Thoracic aorta (tissue), 2 donors: ENCODE results near the gene GRK2. TPM values are rescaled to one million over a fixed set of nuclear protein-coding genes. Genes with fewer than 3 reads are reported as not detected.

Source experiments
- ATAC-seq: fragments of 150-250 bp; one replicate; pipeline ENCODE4 v1.8.0; 2017; ENCODE audit warnings: low read depth; ENCODE audit not compliant: insufficient number of reproducible peaks, low FRiP score
- DNase-seq: peaks from one replicate; pipeline ENCODE4 v3.0.0-alpha.2; 2020; ENCODE audit warnings: low spot score
- H3K27ac ChIP-seq, 2 donors: fragments of 200-600 bp; sonication (generic); 1 replicate in 1 of 2; 2 replicates in 1 of 2; pipeline ENCODE4 v1.5.1; 2016; ENCODE audit warnings: mild to moderate bottlenecking in 2 of 2, moderate library complexity in 2 of 2
- H3K27me3 ChIP-seq: fragments of 200-600 bp; sonication (generic); replicated peaks from 2 replicates; pipeline ENCODE4 v1.6.0; 2016; ENCODE audit warnings: mild to moderate bottlenecking; ENCODE audit not compliant: insufficient read depth
- H3K36me3 ChIP-seq: fragments of 200-600 bp; sonication (generic); one replicate; pipeline ENCODE4 v1.5.1; 2016
- H3K4me1 ChIP-seq, 2 donors: fragments of 200-600 bp; sonication (generic); 1 replicate in 1 of 2; 2 replicates in 1 of 2; pipeline versions ENCODE4 v1.5.1 to v1.6.0; 2016; ENCODE audit warnings: low read depth in 2 of 2, mild to moderate bottlenecking in 1 of 2; ENCODE audit not compliant: control insufficient read depth in 1 of 2
- H3K4me3 ChIP-seq: fragments of 200-600 bp; sonication (generic); 2 replicates; pipeline ENCODE4 v1.5.1; 2016; ENCODE audit warnings: mild to moderate bottlenecking
- H3K9me3 ChIP-seq: fragments of 200-600 bp; sonication (generic); 2 replicates; pipeline ENCODE4 v1.5.1; 2016
- total RNA-seq, 2 donors: library from RNA; depleted of rRNA; stranded (reverse); fragments of >200 nt; gene quantifications; one replicate each; pipeline versions ENCODE4 v1.1.0 to v1.2.3, GENCODE V29; 2016
- TF ChIP-seq, protein P1 (sequence below): fragments of 200-600 bp; sonication (generic); IDR thresholded peaks from one replicate; pipeline ENCODE4 v1.5.1; 2019; ENCODE audit warnings: antibody characterized with exemption

The GRK2 gene
- total RNA-seq, 2 donors from 2014 or later: 72.8 to 85.2 TPM

DNA sequence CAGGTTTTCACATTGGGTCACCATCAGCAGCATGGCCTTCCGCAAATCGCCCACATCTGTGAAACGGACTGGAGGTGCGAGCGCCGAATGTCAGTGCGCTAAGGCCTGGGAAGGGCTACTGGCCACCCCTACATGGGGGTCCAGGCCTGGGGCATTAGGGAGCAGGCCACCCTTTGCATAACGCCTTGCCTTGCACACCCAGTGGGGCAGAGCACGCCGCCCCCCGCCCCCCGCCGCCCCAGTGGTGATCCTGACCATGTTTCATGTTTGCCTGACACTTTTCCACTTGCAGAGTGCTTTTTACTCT lies 2.6 kb downstream of the GRK2 start:
- Histone ChIP-seq H3K4me1 (peaks cover 61 to 78% of the 10 kb centered on the region in 2 donors), H3K9me3 (no peaks in the 10 kb centered on the region), H3K4me3 (peak overlapping the region; percentile 90), H3K27ac (peak overlapping the region; percentile 56 to 74), H3K36me3 (no peaks in the 10 kb centered on the region), H3K27me3 (no peaks in the 10 kb centered on the region)
- no peak for DNase-seq
- TF ChIP-seq, protein P1, sequence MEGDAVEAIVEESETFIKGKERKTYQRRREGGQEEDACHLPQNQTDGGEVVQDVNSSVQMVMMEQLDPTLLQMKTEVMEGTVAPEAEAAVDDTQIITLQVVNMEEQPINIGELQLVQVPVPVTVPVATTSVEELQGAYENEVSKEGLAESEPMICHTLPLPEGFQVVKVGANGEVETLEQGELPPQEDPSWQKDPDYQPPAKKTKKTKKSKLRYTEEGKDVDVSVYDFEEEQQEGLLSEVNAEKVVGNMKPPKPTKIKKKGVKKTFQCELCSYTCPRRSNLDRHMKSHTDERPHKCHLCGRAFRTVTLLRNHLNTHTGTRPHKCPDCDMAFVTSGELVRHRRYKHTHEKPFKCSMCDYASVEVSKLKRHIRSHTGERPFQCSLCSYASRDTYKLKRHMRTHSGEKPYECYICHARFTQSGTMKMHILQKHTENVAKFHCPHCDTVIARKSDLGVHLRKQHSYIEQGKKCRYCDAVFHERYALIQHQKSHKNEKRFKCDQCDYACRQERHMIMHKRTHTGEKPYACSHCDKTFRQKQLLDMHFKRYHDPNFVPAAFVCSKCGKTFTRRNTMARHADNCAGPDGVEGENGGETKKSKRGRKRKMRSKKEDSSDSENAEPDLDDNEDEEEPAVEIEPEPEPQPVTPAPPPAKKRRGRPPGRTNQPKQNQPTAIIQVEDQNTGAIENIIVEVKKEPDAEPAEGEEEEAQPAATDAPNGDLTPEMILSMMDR: no peak
- ATAC-seq: no peak

- peak overlapping the region; percentile 56 to 74 for H3K27ac ChIP-seq
- no peaks in the 10 kb centered on the region for H3K36me3 ChIP-seq
- DNase-seq (no peak), ATAC-seq (no peak)
- H3K4me1 ChIP-seq: peaks cover 66 to 85% of the 10 kb centered on the region in 2 donors
- H3K4me3 ChIP-seq: peak overlapping the region; percentile 90
- H3K9me3 ChIP-seq: no peaks in the 10 kb centered on the region
- no peaks in the 10 kb centered on the region for H3K27me3 ChIP-seq
- TF ChIP-seq, protein P1: no peak
Observed at GRCh38 chr11:67269401-67270255, 3.4 kb downstream of the GRK2 start.

DNA sequence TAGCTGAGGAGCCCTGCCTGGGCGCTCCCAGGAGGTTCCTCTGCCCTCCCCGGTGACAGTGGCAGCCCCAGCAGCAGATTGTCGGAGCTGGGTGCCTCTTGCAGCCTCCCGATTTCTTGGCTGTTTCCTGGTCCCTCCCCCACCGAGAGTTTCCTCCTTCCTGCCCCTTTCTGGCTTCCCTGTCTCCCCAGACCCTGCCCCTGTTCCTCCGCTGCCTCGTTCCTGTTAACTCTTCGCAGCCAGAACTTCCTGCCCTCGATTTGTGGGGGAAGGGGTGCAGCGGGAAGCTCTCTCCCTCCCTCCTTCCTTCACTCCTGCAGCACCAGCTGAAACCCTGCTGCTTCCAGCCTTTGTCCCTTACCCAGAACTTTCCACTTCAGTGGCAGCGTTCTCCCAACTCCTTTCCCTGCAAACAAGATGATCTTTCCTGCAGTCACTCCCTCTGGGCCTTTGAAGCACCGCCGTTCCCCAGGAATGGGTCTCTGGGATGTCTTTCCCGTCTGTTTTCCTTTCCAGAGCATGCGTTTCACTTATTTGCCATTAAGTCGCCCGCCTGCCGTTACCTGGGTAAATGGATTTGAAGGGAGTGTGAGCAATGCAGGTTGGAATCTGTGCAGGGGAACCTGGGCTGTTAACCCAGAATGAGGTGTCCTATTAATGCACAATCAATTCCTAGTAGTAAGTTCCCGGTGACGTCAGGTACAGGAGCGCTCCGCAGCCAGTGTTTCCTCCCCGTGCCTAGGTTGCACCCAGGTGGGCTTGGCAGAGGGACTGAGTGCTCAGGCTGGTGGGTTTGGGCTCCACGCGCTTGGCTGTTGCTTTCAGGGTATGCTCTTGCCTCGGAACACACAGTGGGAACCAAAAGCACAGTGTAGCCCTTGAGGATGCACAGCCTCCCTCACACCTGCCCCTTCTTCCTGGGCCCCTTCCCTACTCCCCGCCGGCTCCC lies 4.3 kb downstream of the GRK2 start:
- H3K4me1 ChIP-seq: peaks cover 72 to 93% of the 10 kb centered on the region in 2 donors
- H3K4me3 ChIP-seq: peak overlapping the region; percentile 90
- ATAC-seq (no peak), DNase-seq (no peak)
- H3K9me3 ChIP-seq: no peaks in the 10 kb centered on the region
- H3K36me3 ChIP-seq: no peaks in the 10 kb centered on the region
- peak overlapping the region; percentile 56 to 74 for H3K27ac ChIP-seq
- H3K27me3 ChIP-seq: no peaks in the 10 kb centered on the region
- TF ChIP-seq, protein P1: no peak

GRCh38 chr11:67271205-67271540 lies 4.9 kb downstream of the GRK2 start:
- DNase-seq: no peak
- H3K27ac ChIP-seq: peak overlapping the region; percentile 69 to 71
- ATAC-seq: no peak
- H3K36me3 ChIP-seq: no peaks in the 10 kb centered on the region
- no peaks in the 10 kb centered on the region for H3K27me3 ChIP-seq
- TF ChIP-seq, protein P1: no peak
- no peaks in the 10 kb centered on the region for H3K9me3 ChIP-seq
- peaks cover 78 to 93% of the 10 kb centered on the region in 2 donors for H3K4me1 ChIP-seq
- peak overlapping the region; percentile 90 for H3K4me3 ChIP-seq
